Endodermal cell (in vitro differentiated cells): ENCODE data around the gene APOBEC3B. TPM values are rescaled to one million over a fixed set of nuclear protein-coding genes. Genes with fewer than 3 reads are reported as not detected.

Experiments used
- DNase-seq: peaks from one replicate; pipeline ENCODE4 v3.0.0-alpha.2; 2017
- H3K27ac ChIP-seq: 2 replicates; pipeline ENCODE4 v1.5.1; 2013; ENCODE audit warnings: mild to moderate bottlenecking, low read depth, low read length, moderate library complexity
- H3K27me3 ChIP-seq: 2 replicates; pipeline ENCODE4 v1.6.1; 2013; ENCODE audit warnings: mild to moderate bottlenecking, low read length, moderate library complexity; ENCODE audit not compliant: insufficient read depth, control insufficient read depth, poor library complexity, severe bottlenecking
- H3K36me3 ChIP-seq: 2 replicates; pipeline ENCODE4 v1.7.0; 2013; ENCODE audit warnings: mild to moderate bottlenecking, low read length, moderate library complexity; ENCODE audit not compliant: control insufficient read depth, insufficient read depth
- H3K4me1 ChIP-seq: one replicate; pipeline ENCODE4 v1.7.0; 2013; ENCODE audit warnings: low read length; ENCODE audit not compliant: control insufficient read depth, insufficient read depth
- H3K4me3 ChIP-seq: 2 replicates; pipeline ENCODE4 v1.5.1; 2013; ENCODE audit warnings: mild to moderate bottlenecking, low read length, moderate library complexity
- H3K9ac ChIP-seq: 2 replicates; pipeline ENCODE4 v1.6.1; 2013; ENCODE audit warnings: mild to moderate bottlenecking, low read length, moderate library complexity; ENCODE audit not compliant: poor library complexity, severe bottlenecking; ENCODE audit errors: extremely low read depth
- H3K9me3 ChIP-seq: 2 replicates; pipeline ENCODE4 v1.6.1; 2013; ENCODE audit warnings: mild to moderate bottlenecking, low read length, moderate library complexity; ENCODE audit not compliant: control insufficient read depth
- H3K27ac Mint-ChIP-seq: 2 replicates; pipeline ENCODE4 v1.8.0; 2020; ENCODE audit warnings: mixed read lengths
- H3K27me3 Mint-ChIP-seq: 2 replicates; pipeline ENCODE4 v1.8.0; 2021; ENCODE audit warnings: mild to moderate bottlenecking, mixed read lengths; ENCODE audit not compliant: insufficient read depth
- H3K36me3 Mint-ChIP-seq: 2 replicates; pipeline ENCODE4 v1.8.0; 2020; ENCODE audit warnings: low read depth, mixed read lengths
- H3K4me1 Mint-ChIP-seq: 2 replicates; pipeline ENCODE4 v1.8.0; 2020; ENCODE audit warnings: mixed read lengths
- H3K4me3 Mint-ChIP-seq: 2 replicates; pipeline ENCODE4 v1.8.0; 2020; ENCODE audit warnings: mild to moderate bottlenecking, moderate library complexity, mixed read lengths
- H3K9me3 Mint-ChIP-seq: 2 replicates; pipeline ENCODE4 v1.8.0; 2020; ENCODE audit warnings: mild to moderate bottlenecking, mixed read lengths
- WGBS, 2 experiments: methylation state at CpG; one replicate each; pipeline versions ENCODE4 v1.1.5 to v1.1.7; 2013; ENCODE audit warnings: missing lambda C conversion rate in 2 of 2, mixed read lengths in 1 of 2; ENCODE audit not compliant: insufficient coverage in 1 of 2, insufficient read length in 1 of 2; 5-methylcytosine and 5-hydroxymethylcytosine counted together
- total RNA-seq, 2 donors: library from RNA; stranded (reverse); fragmentation: NEBNext Ultra II Directional in 1 of 2; extraction: Animal tissue kit (Norgen Biotek cat#: 25700) in 1 of 2; gene quantifications; 2 replicates in 1 of 2; 3 replicates in 1 of 2; pipeline ENCODE4 v1.2.1, GENCODE V29; 2021
- TF ChIP-seq, protein P1 (sequence below): fragments of 200-600 bp; sonication (generic); conservative IDR thresholded peaks from 2 replicates; pipeline ENCODE4 v1.5.0; 2021; ENCODE audit warnings: antibody characterized with exemption, mild to moderate bottlenecking

Gene APOBEC3B
- total RNA-seq, 2 donors from 2014 or later = 4.1 to 5.4 TPM

GRCh38 chr22:38955250-38955905, 26.8 kb upstream of the APOBEC3B start:
- no peak for DNase-seq
- H3K4me1 ChIP-seq = no peaks in the 10 kb centered on the region
- no peaks in the 10 kb centered on the region for H3K9me3 Mint-ChIP-seq
- peaks cover 16% of the 10 kb centered on the region for H3K27me3 Mint-ChIP-seq
- H3K9me3 ChIP-seq = no peaks in the 10 kb centered on the region
- H3K36me3 ChIP-seq = no peaks in the 10 kb centered on the region
- H3K36me3 Mint-ChIP-seq = no peaks in the 10 kb centered on the region
- H3K9ac ChIP-seq = no peak overlapping the region
- peaks cover 10% of the 10 kb centered on the region for H3K27me3 ChIP-seq
- no peak overlapping the region for H3K27ac Mint-ChIP-seq
- no peak overlapping the region for H3K27ac ChIP-seq
- 71 to 77% methylated on average over 1 to 5 of the region's 5 CpGs for WGBS, 2 experiments
- TF ChIP-seq, protein P1, sequence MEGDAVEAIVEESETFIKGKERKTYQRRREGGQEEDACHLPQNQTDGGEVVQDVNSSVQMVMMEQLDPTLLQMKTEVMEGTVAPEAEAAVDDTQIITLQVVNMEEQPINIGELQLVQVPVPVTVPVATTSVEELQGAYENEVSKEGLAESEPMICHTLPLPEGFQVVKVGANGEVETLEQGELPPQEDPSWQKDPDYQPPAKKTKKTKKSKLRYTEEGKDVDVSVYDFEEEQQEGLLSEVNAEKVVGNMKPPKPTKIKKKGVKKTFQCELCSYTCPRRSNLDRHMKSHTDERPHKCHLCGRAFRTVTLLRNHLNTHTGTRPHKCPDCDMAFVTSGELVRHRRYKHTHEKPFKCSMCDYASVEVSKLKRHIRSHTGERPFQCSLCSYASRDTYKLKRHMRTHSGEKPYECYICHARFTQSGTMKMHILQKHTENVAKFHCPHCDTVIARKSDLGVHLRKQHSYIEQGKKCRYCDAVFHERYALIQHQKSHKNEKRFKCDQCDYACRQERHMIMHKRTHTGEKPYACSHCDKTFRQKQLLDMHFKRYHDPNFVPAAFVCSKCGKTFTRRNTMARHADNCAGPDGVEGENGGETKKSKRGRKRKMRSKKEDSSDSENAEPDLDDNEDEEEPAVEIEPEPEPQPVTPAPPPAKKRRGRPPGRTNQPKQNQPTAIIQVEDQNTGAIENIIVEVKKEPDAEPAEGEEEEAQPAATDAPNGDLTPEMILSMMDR = no peak
- H3K4me1 Mint-ChIP-seq = no peaks in the 10 kb centered on the region
- H3K4me3 ChIP-seq = no peak overlapping the region
- no peak overlapping the region for H3K4me3 Mint-ChIP-seq

- no peak for DNase-seq
- no peaks in the 10 kb centered on the region for H3K4me1 Mint-ChIP-seq
- peaks cover 16% of the 10 kb centered on the region for H3K27me3 Mint-ChIP-seq
- Histone ChIP-seq H3K4me3 (no peak overlapping the region), H3K36me3 (no peaks in the 10 kb centered on the region), H3K9me3 (no peaks in the 10 kb centered on the region), H3K27me3 (peaks cover 10% of the 10 kb centered on the region), H3K4me1 (no peaks in the 10 kb centered on the region), H3K9ac (no peak overlapping the region), H3K27ac (no peak overlapping the region)
- H3K36me3 Mint-ChIP-seq = no peaks in the 10 kb centered on the region
- TF ChIP-seq, protein P1 = no peak
- WGBS, 2 experiments = 80 to 89% methylated on average over 1 to 3 of the region's 3 CpGs
- H3K9me3 Mint-ChIP-seq = no peaks in the 10 kb centered on the region
- no peak overlapping the region for H3K4me3 Mint-ChIP-seq
- no peak overlapping the region for H3K27ac Mint-ChIP-seq
Measured at GRCh38 chr22:38955926-38956325, 26.2 kb upstream of the APOBEC3B start.

DNA sequence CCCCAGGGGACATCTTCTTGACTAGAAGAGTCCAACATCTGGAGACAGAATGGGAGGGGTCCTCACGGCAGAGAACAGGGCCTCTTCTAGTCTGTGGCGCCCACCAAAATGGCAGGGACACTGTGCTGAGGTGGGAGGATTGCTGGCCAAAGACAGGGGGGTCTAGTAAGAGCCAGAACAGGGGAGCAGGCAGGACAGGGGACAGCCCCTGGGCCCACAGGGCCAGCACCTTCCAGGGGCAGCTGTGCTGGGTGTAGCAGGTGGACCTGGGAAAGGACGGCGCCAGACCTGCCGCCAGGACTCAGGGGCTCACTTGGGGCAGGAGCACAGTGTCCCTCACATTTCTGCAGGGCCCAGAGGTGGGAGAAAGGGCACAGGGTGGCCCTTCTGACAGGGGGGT, 25.6 kb upstream of the APOBEC3B start:
- H3K36me3 ChIP-seq = no peaks in the 10 kb centered on the region
- Mint-ChIP-seq H3K36me3 (no peaks in the 10 kb centered on the region), H3K4me1 (no peaks in the 10 kb centered on the region), H3K9me3 (no peaks in the 10 kb centered on the region), H3K27ac (no peak overlapping the region), H3K4me3 (no peak overlapping the region), H3K27me3 (peaks cover 16% of the 10 kb centered on the region)
- 91 to 100% methylated on average over 1 to 5 of the region's 5 CpGs for WGBS, 2 experiments
- DNase-seq = no peak
- no peaks in the 10 kb centered on the region for H3K9me3 ChIP-seq
- no peaks in the 10 kb centered on the region for H3K4me1 ChIP-seq
- H3K9ac ChIP-seq = no peak overlapping the region
- no peak overlapping the region for H3K27ac ChIP-seq
- no peak overlapping the region for H3K4me3 ChIP-seq
- TF ChIP-seq, protein P1 = no peak
- H3K27me3 ChIP-seq = peaks cover 10% of the 10 kb centered on the region
